ENCODE measurements around the gene AGTPBP1.

Gene AGTPBP1

GRCh38 chr9:85702191-85702590 lies 39.6 kb downstream of the AGTPBP1 start:
- TF ChIP-seq MAX (IDR thresholded peaks at IDR 0.05) (no peak), NFIC (IDR thresholded peaks at IDR 0.05) (no peak), TAF1 (IDR thresholded peaks at IDR 0.05; ENCODE audit: low read depth) (no peak), RAD21 (IDR thresholded peaks at IDR 0.05; ENCODE audit: low read depth) (no peak), EP300 (IDR thresholded peaks at IDR 0.05; ENCODE audit: borderline replicate concordance) (no peak), TEAD4 (IDR thresholded peaks at IDR 0.05) (no peak), ZBTB7A (IDR thresholded peaks at IDR 0.05; ENCODE audit: low read depth) (no peak), YY1 (IDR thresholded peaks at IDR 0.05; ENCODE audit: low read depth) (no peak)

GRCh38 chr9:85700330-85700729 lies 41.4 kb downstream of the AGTPBP1 start:
- TF ChIP-seq TCF12 (IDR thresholded peaks at IDR 0.05; ENCODE audit: low read depth): no peak
- no peak for TF ChIP-seq RAD21 (IDR thresholded peaks at IDR 0.05; ENCODE audit: low read depth)
- TF ChIP-seq NFIC (IDR thresholded peaks at IDR 0.05): no peak
- no peak for TF ChIP-seq REST (IDR thresholded peaks at IDR 0.05; ENCODE audit: low read depth)
- TF ChIP-seq CREB1 (IDR thresholded peaks at IDR 0.05; ENCODE audit: low read depth): no peak
- no peak for TF ChIP-seq YY1 (IDR thresholded peaks at IDR 0.05; ENCODE audit: low read depth)
- no peak for TF ChIP-seq TEAD4 (IDR thresholded peaks at IDR 0.05)
- no peak for TF ChIP-seq EGR1 (IDR thresholded peaks at IDR 0.05)
- TF ChIP-seq FOXM1 (IDR thresholded peaks at IDR 0.05; ENCODE audit: borderline replicate concordance, low read depth): no peak
- TF ChIP-seq USF1 (IDR thresholded peaks at IDR 0.05): no peak
- TF ChIP-seq CEBPB (IDR thresholded peaks at IDR 0.05): no peak
- TF ChIP-seq EP300 (IDR thresholded peaks at IDR 0.05; ENCODE audit: borderline replicate concordance): no peak
- no peak for TF ChIP-seq TAF1 (IDR thresholded peaks at IDR 0.05; ENCODE audit: low read depth)
- no peak for TF ChIP-seq ZBTB7A (IDR thresholded peaks at IDR 0.05; ENCODE audit: low read depth)
- no peak for TF ChIP-seq MAX (IDR thresholded peaks at IDR 0.05)

- no peak for TF ChIP-seq REST (IDR thresholded peaks at IDR 0.05; ENCODE audit: low read depth)
- TF ChIP-seq CEBPB (IDR thresholded peaks at IDR 0.05): no peak
- no peak for TF ChIP-seq RAD21 (IDR thresholded peaks at IDR 0.05; ENCODE audit: low read depth)
- TF ChIP-seq EP300 (IDR thresholded peaks at IDR 0.05; ENCODE audit: borderline replicate concordance): no peak
- no peak for TF ChIP-seq TEAD4 (IDR thresholded peaks at IDR 0.05)
- TF ChIP-seq CREB1 (IDR thresholded peaks at IDR 0.05; ENCODE audit: low read depth): no peak
- TF ChIP-seq FOXM1 (IDR thresholded peaks at IDR 0.05; ENCODE audit: borderline replicate concordance, low read depth): no peak
- TF ChIP-seq TAF1 (IDR thresholded peaks at IDR 0.05; ENCODE audit: low read depth): no peak
- no peak for TF ChIP-seq EGR1 (IDR thresholded peaks at IDR 0.05)
- TF ChIP-seq TCF12 (IDR thresholded peaks at IDR 0.05; ENCODE audit: low read depth): no peak
- no peak for TF ChIP-seq MAX (IDR thresholded peaks at IDR 0.05)
Observed at GRCh38 chr9:85688361-85688760, 53.4 kb downstream of the AGTPBP1 start.

GRCh38 chr9:85685081-85685480 lies 56.7 kb downstream of the AGTPBP1 start:
- TF ChIP-seq NFIC (IDR thresholded peaks at IDR 0.05): no peak
- TF ChIP-seq FOXM1 (IDR thresholded peaks at IDR 0.05; ENCODE audit: borderline replicate concordance, low read depth): no peak
- no peak for TF ChIP-seq ZBTB7A (IDR thresholded peaks at IDR 0.05; ENCODE audit: low read depth)
- TF ChIP-seq YY1 (IDR thresholded peaks at IDR 0.05; ENCODE audit: low read depth): no peak
- TF ChIP-seq EGR1 (IDR thresholded peaks at IDR 0.05): no peak
- TF ChIP-seq TCF12 (IDR thresholded peaks at IDR 0.05; ENCODE audit: low read depth): no peak
- no peak for TF ChIP-seq REST (IDR thresholded peaks at IDR 0.05; ENCODE audit: low read depth)
- TF ChIP-seq USF1 (IDR thresholded peaks at IDR 0.05): no peak
- TF ChIP-seq TEAD4 (IDR thresholded peaks at IDR 0.05): no peak
- TF ChIP-seq RAD21 (IDR thresholded peaks at IDR 0.05; ENCODE audit: low read depth): no peak
- no peak for TF ChIP-seq CEBPB (IDR thresholded peaks at IDR 0.05)
- TF ChIP-seq TAF1 (IDR thresholded peaks at IDR 0.05; ENCODE audit: low read depth): no peak
- no peak for TF ChIP-seq EP300 (IDR thresholded peaks at IDR 0.05; ENCODE audit: borderline replicate concordance)
- no peak for TF ChIP-seq CREB1 (IDR thresholded peaks at IDR 0.05; ENCODE audit: low read depth)

All from Ishikawa (cell line).